ENCODE measurements around the gene SPPL2A. TPM values are rescaled to one million over a fixed set of nuclear protein-coding genes. Genes with fewer than 3 reads are reported as not detected.

Gene SPPL2A
- total RNA-seq, 1 experiment from 2014 or later, result 61.0 TPM

DNA sequence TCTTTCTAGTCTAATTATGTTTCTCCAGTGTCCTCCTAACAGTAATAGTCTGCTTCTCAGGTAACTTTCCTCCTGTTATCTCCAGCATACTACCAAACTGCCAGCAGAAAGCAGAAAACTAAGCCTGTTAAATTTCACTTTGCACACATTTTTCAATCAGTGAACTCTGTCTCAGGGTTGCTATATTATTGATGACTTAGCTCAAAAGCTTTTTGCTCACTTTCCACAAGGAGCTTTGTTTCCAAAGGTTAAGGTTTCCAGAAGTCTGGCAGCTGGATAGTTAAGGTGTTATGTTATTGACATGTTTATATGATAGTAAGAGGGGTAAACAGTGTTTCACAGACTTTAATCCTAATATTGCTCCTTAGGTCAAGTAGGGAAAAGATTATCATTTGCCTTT, 84.0 kb downstream of the SPPL2A start:
- TF ChIP-seq, protein P1, sequence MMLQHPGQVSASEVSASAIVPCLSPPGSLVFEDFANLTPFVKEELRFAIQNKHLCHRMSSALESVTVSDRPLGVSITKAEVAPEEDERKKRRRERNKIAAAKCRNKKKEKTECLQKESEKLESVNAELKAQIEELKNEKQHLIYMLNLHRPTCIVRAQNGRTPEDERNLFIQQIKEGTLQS (IDR thresholded peaks at IDR 0.05), result no peak
- TF ChIP-seq EZH2 (IDR thresholded peaks at IDR 0.05), result no peak
- TF ChIP-seq EGR1 (IDR thresholded peaks at IDR 0.05; ENCODE audit: low read depth), result no peak
- no peak for TF ChIP-seq JUND (IDR thresholded peaks at IDR 0.05)
- no peak for TF ChIP-seq ZFX (IDR thresholded peaks at IDR 0.05)
- no peak for TF ChIP-seq RAD21 (IDR thresholded peaks at IDR 0.05; ENCODE audit: low read depth)
- peaks cover 12% of the 10 kb centered on the region; the same call in 1 of the 2 replicates for H4K20me1 ChIP-seq (ENCODE audit: insufficient read depth)
- BruUV-seq (replicated peaks), result no TSS peak
- no peak overlapping the region for H3K9ac ChIP-seq (ENCODE audit: low read length)
- ChIA-PET POLR2A (no interaction called here), RAD21 (ENCODE audit: low non-redundant PET in 1 of 2, low total read pairs in 2 of 2, uncharacterized antibody in 2 of 2, unreplicated experiment in 2 of 2) (no interaction called here), CTCF (no interaction called here)
- no peaks in the 10 kb centered on the region for H3K9me3 ChIP-seq (ENCODE audit: control insufficient read depth in 1 of 2, insufficient read depth in 1 of 2, low read depth in 1 of 2, low read length in 2 of 2)
- H3K4me1 ChIP-seq (ENCODE audit: control insufficient read depth in 1 of 2, insufficient read depth in 2 of 2, low read length in 2 of 2), result peaks cover 2 to 19% of the 10 kb centered on the region in 2 experiments; a peak in 3 of 4 replicates
- no peaks in the 10 kb centered on the region for H3K9me2 ChIP-seq (ENCODE audit: insufficient read depth)
- H3K4me2 ChIP-seq (ENCODE audit: low read length), result no peak overlapping the region
- no peak overlapping the region for H3K4me3 ChIP-seq (replicated peaks in 1 of 2; ENCODE audit: low read depth in 1 of 2, low read length in 2 of 2)
- DNase-seq (ENCODE audit: low read depth, low spot score) (no peak), ATAC-seq (no peak)
- no peak overlapping the region for H2AFZ ChIP-seq (ENCODE audit: low read depth, low read length, poor library complexity, severe bottlenecking)
- intact Hi-C loops (cut with micrococcal nuclease), result no loop called here
- no peak overlapping the region for H3K27ac ChIP-seq (ENCODE audit: low read depth, low read length)
- H3K27me3 ChIP-seq (ENCODE audit: insufficient read depth, low read length), result no peaks in the 10 kb centered on the region
- H3K79me2 ChIP-seq (ENCODE audit: insufficient read depth, low read length), result peaks cover 98% of the 10 kb centered on the region
- H3K36me3 ChIP-seq (ENCODE audit: control insufficient read depth in 1 of 2, insufficient read depth in 2 of 2, low read length in 2 of 2), result peaks cover 3 to 5% of the 10 kb centered on the region in 2 experiments; a peak in 1 of 4 replicates

DNA sequence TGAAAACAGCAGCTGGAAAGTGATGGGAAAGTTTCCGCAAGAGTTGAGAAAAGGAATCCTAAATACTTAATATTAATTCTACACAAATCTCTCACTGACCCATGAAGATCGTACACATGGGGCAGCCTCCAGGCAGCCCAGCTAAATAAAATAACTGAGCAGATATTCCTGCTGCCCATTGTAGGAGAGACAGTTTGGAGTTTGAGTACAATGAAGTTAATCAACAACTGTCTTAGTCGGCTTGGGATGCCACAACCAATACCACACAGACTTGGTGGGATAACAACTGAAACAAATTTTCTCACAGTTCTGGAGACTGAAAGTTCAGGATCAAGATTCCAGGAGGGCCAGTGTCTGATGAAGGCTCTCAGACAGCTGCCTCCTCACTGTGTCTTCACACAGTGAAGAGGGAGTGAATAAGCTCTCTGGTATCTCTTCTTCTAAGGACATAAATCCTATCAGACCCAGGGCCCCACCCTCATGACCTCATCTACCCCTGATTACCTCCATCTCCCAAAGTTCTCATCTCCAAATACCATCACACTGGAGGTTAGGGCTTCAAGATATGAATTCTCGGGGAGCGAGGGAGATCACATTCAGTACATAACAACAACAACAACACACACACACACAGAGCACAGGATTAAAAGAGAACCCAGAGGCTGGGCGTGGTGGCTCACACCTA, 88.6 kb downstream of the SPPL2A start:
- DNase-seq (ENCODE audit: low read depth, low spot score), result no peak
- peaks cover 17% of the 10 kb centered on the region for H4K20me1 ChIP-seq (ENCODE audit: insufficient read depth)
- H3K79me2 ChIP-seq (ENCODE audit: insufficient read depth, low read length), result peaks cover 98% of the 10 kb centered on the region
- no peaks in the 10 kb centered on the region for H3K9me3 ChIP-seq (ENCODE audit: control insufficient read depth in 1 of 2, insufficient read depth in 1 of 2, low read depth in 1 of 2, low read length in 2 of 2)
- no peak for TF ChIP-seq POLR2AphosphoS5 (IDR thresholded peaks at IDR 0.05; ENCODE audit: low read depth, low read length)
- ATAC-seq, result peak; percentile 58; the same call in 1 of the 2 replicates
- CTCF ChIA-PET, result no interaction called here
- no peaks in the 10 kb centered on the region for H3K9me2 ChIP-seq (ENCODE audit: insufficient read depth)
- POLR2A ChIA-PET, result no interaction called here
- H3K27me3 ChIP-seq (ENCODE audit: insufficient read depth, low read length), result no peaks in the 10 kb centered on the region
- H3K4me2 ChIP-seq (ENCODE audit: low read length), result peak overlapping the region; percentile 27; the same call in 1 of the 2 replicates
- RAD21 ChIA-PET (ENCODE audit: low non-redundant PET in 1 of 2, low total read pairs in 2 of 2, uncharacterized antibody in 2 of 2, unreplicated experiment in 2 of 2), result no interaction called here
- peaks cover 3% of the 10 kb centered on the region in 2 experiments; a peak in 1 of 4 replicates for H3K36me3 ChIP-seq (ENCODE audit: control insufficient read depth in 1 of 2, insufficient read depth in 2 of 2, low read length in 2 of 2)
- H3K4me3 ChIP-seq (replicated peaks in 1 of 2; ENCODE audit: low read depth in 1 of 2, low read length in 2 of 2), result no peak overlapping the region
- intact Hi-C loops (cut with micrococcal nuclease), result no loop called here
- BruUV-seq (replicated peaks), result no TSS peak
- H3K9ac ChIP-seq (ENCODE audit: low read length), result no peak overlapping the region
- H3K27ac ChIP-seq (ENCODE audit: low read depth, low read length), result no peak overlapping the region
- H3K4me1 ChIP-seq (ENCODE audit: control insufficient read depth in 1 of 2, insufficient read depth in 2 of 2, low read length in 2 of 2), result peaks cover 0 to 12% of the 10 kb centered on the region in 2 experiments; a peak in 2 of 4 replicates
- H2AFZ ChIP-seq (ENCODE audit: low read depth, low read length, poor library complexity, severe bottlenecking), result no peak overlapping the region

All from HCT116 (cell line).